Activated CD8-positive, alpha-beta memory T cell treated with anti-CD3 and anti-CD28 coated beads, Interleukin-2, amount 50 U/mL, for 24 hours (primary cell): ENCODE measurements around the gene OGA.

Experiments
- DNase-seq: peaks from one replicate; pipeline ENCODE4 v3.0.0-alpha.2; 2020; ENCODE audit errors: extremely low read depth

OGA gene

GRCh38 chr10:101759309-101760247 lies 58.7 kb downstream of the OGA start:
- DNase-seq, result no peak

GRCh38 chr10:101758858-101759257 lies 59.4 kb downstream of the OGA start:
- no peak for DNase-seq

DNA sequence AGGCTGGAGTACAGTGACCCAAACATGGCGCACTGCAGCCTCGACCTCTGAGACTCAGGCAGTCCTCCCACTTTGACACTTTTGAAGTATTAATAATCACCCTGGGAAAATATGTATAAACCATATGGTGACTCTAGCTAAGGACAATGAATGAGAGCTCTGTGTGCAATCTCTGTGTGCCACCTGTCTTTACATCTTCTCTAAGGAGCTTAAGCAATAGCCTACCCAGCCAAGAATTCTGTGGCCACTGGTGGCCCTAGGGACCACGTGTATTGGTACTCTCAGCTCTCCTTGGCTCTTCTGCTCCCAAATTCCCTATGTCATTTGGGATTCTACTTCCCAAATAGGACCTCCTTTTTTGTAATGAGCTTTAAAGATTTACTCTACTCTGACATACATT lies 66.0 kb downstream of the OGA start:
- DNase-seq, result no peak

- no peak for DNase-seq
These were observed 68.9 kb downstream of the OGA start for GRCh38 chr10:101749047-101750016.

DNA sequence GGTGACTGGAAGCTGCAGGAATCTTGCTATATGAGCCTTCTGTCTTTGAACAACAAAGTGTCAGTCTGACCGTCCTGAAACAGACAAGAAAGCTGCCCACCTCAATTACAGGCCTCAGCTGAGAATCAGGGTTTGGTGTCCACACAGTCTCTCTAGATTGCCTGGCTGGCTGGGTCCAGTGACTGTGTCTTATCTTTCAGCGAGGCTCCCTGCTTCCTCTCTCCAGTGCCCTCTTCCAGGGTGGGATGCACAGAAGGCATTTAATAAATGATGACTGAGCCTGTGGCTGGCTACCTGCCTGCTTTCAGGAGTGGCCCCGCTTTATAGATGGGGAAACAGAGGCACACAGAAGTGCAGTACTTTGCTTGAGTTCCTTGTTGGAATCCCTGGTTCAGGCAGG lies 69.7 kb downstream of the OGA start:
- no peak for DNase-seq

GRCh38 chr10:101745074-101745696 lies 73.1 kb downstream of the OGA start:
- DNase-seq, result no peak

GRCh38 chr10:101744267-101744666 lies 74.0 kb downstream of the OGA start:
- no peak for DNase-seq

GRCh38 chr10:101741938-101742337 lies 76.3 kb downstream of the OGA start:
- no peak for DNase-seq

DNA sequence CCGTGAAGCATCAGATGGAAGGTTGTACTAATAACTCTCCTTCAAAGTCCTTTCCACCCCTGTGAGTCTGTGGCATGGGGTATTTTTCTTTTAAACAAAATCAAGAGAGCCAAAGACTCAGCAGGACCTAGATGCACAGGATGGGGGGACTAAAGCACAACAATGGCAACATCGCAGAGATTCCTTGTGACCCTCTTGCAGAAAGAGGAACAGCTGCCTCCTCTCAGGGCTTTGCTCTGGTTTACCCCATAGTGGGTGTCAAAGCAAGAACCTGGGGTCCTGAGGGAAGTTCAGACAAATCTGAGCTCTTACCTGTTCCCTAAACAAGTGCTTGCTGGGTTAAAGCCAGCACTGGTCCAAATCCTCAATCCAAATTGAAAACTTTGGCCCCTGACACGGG lies 81.6 kb downstream of the OGA start:
- no peak for DNase-seq
